ENCODE data around the gene POU4F2. TPM values are rescaled to one million over a fixed set of nuclear protein-coding genes. Genes with fewer than 3 reads are reported as not detected.

Gene POU4F2
- total RNA-seq, 2 donors from 2014 or later: not detected

DNA sequence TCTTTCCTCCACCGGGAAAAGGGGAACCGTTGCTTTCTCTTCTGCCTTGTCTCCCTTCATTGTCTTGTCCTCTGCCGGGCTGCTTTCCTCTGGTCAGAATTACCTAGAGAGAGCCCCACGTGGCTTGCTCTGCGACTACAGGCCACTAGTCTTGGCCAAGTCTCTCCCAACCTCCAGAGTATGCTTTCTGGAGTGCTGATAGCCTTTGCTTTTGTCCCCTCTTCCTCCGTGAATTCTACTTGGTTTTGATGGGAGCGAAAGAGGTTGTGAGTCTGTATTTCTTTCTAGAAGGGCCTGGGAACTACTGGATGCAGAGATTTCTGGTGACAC lies 5.3 kb upstream of the POU4F2 start:
- TF ChIP-seq CTCF (IDR thresholded peaks at IDR 0.05) (no peak), POLR2A (IDR thresholded peaks at IDR 0.05) (no peak)
- ATAC-seq (no peak), DNase-seq (no peak)
- no peak overlapping the region for H3K4me3 ChIP-seq
- intact Hi-C loops (cut with DNase I): no loop called here
- H3K4me1 ChIP-seq: peaks cover 12% of the 10 kb centered on the region
- H3K36me3 ChIP-seq (replicated peaks in 1 of 2; ENCODE audit: insufficient read depth in 1 of 2, low read depth in 2 of 2): no peaks in the 10 kb centered on the region
- WGBS, 2 donors: 1 to 3% methylated on average over 7 of the region's 7 CpGs
- no peak overlapping the region for H3K27ac ChIP-seq
- H3K27me3 ChIP-seq: peaks cover 0 to 5% of the 10 kb centered on the region in 2 donors
- H3K9me3 ChIP-seq: no peaks in the 10 kb centered on the region

DNA sequence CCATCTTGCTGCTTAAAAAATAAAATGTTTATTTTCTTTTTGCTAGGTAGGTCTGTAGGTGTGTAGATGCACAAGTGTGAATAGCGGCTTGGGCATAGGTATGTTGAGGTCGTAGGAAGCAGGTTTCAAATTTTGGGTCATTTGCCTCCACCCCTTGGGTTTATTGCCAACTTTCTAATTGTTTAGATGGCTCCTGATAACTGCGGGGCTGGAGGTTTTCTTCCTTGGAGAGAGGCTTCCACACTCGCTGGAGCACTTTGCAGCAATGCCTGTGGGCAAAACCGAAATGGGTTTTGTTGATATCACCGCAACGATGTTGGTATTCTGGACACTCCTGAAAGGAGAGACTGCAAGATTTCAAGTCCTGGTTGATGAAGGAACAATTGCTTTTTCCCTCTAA lies 3.9 kb upstream of the POU4F2 start:
- intact Hi-C loops (cut with DNase I): no loop called here
- no peaks in the 10 kb centered on the region for H3K9me3 ChIP-seq
- peaks cover 24% of the 10 kb centered on the region for H3K4me1 ChIP-seq
- TF ChIP-seq CTCF (IDR thresholded peaks at IDR 0.05) (no peak), POLR2A (IDR thresholded peaks at IDR 0.05) (no peak)
- H3K27me3 ChIP-seq: peaks cover 0 to 15% of the 10 kb centered on the region in 2 donors
- DNase-seq (no peak), ATAC-seq (no peak)
- H3K27ac ChIP-seq: no peak overlapping the region
- H3K36me3 ChIP-seq (replicated peaks in 1 of 2; ENCODE audit: insufficient read depth in 1 of 2, low read depth in 2 of 2): no peaks in the 10 kb centered on the region
- H3K4me3 ChIP-seq: no peak overlapping the region
- 2% methylated on average over 7 of the region's 7 CpGs for WGBS, 2 donors

DNA sequence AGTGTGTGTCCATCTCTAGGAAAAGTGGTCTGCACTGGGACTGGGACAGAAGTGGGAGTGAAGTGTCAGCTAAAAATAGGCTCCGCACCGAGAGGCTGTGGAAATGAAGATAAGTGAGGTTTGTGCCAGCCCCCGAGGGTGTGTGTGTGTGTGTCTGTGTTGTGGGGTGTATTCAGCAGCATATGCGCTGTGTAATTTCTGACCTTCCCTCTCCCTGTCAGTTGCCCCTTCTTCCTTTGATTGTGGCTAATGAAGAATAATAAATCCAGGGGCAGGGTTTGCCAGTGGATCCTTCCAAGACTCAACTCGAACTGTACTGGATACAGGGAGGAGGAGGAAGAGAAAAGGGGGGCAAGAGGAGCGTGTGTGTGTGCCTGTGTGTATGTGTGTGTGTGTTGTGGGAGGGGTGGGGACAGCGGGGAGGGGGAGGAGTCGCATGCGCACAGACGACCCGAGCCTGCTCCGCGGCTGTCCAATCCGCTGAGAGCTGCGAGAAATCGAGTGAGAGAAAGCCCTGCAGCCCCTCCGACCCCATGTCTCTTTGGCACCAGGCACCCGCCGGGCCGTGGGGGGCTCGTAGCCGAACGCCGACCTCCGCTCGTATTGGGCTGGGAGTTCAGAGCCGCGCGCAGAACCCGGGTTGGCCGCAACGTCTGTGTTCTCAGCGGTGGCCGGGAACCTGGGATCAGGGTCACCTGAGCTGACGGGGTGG lies 916 bp upstream of the POU4F2 start:
- Histone ChIP-seq H3K4me1 (peaks cover 29% of the 10 kb centered on the region), H3K9me3 (no peaks in the 10 kb centered on the region), H3K27me3 (peaks cover 0 to 24% of the 10 kb centered on the region in 2 donors), H3K4me3 (no peak overlapping the region), H3K36me3 (replicated peaks in 1 of 2; ENCODE audit: insufficient read depth in 1 of 2, low read depth in 2 of 2) (no peaks in the 10 kb centered on the region), H3K27ac (no peak overlapping the region)
- 4 to 6% methylated on average over 17 to 35 of the region's 35 CpGs for WGBS, 2 donors
- TF ChIP-seq CTCF (IDR thresholded peaks at IDR 0.05) (no peak), POLR2A (IDR thresholded peaks at IDR 0.05) (no peak)
- no peak for ATAC-seq
- intact Hi-C loops (cut with DNase I): no loop called here
- DNase-seq: no peak

DNA sequence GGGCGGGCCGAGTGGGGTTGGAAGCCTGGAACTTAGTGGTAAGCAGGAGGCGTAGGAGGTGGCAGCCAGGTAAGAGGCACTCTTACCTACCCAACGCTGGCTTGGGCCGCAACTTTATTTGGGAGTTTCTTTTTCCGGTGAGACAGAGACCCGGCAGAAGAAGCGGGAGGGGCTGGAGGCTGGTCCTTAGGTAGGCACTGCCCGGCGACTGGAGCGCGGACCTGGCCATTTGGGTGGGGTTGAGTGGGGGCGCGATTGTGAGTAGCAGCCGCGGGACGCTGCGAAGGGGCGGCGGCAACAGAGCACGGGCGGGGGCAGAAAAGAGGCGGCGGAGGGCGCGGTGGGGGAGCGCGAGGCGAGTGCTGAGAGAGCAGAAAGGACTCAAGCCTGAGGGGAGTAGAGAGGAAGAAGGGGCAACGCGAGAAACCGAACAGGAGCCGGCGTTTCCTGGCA lies 334 bp upstream of the POU4F2 start:
- no peaks in the 10 kb centered on the region for H3K9me3 ChIP-seq
- peaks cover 0 to 24% of the 10 kb centered on the region in 2 donors for H3K27me3 ChIP-seq
- no peaks in the 10 kb centered on the region for H3K36me3 ChIP-seq (replicated peaks in 1 of 2; ENCODE audit: insufficient read depth in 1 of 2, low read depth in 2 of 2)
- TF ChIP-seq POLR2A (IDR thresholded peaks at IDR 0.05) (no peak), CTCF (IDR thresholded peaks at IDR 0.05) (no peak)
- DNase-seq: no peak
- H3K4me1 ChIP-seq: peaks cover 29% of the 10 kb centered on the region
- no peak overlapping the region for H3K4me3 ChIP-seq
- no peak for ATAC-seq
- no peak overlapping the region for H3K27ac ChIP-seq
- 1 to 2% methylated on average over 34 of the region's 34 CpGs for WGBS, 2 donors
- intact Hi-C loops (cut with DNase I): no loop called here

- H3K9me3 ChIP-seq: no peaks in the 10 kb centered on the region
- DNase-seq (no peak), ATAC-seq (no peak)
- H3K27ac ChIP-seq: no peak overlapping the region
- intact Hi-C loops (cut with DNase I): no loop called here
- TF ChIP-seq POLR2A (IDR thresholded peaks at IDR 0.05) (no peak), CTCF (IDR thresholded peaks at IDR 0.05) (no peak)
- H3K36me3 ChIP-seq (replicated peaks in 1 of 2; ENCODE audit: insufficient read depth in 1 of 2, low read depth in 2 of 2): no peaks in the 10 kb centered on the region
- no peak overlapping the region for H3K4me3 ChIP-seq
- peaks cover 29% of the 10 kb centered on the region for H3K4me1 ChIP-seq
- H3K27me3 ChIP-seq: peaks cover 0 to 24% of the 10 kb centered on the region in 2 donors
- 3 to 7% methylated on average over 15 to 20 of the region's 20 CpGs for WGBS, 2 donors
These were observed 826 bp downstream of the POU4F2 start for GRCh38 chr4:146639506-146639932.

All from body of pancreas (tissue), 4 donors.